HCT116 (cell line): ENCODE results near the gene CAPN13. TPM values are rescaled to one million over a fixed set of nuclear protein-coding genes. Genes with fewer than 3 reads are reported as not detected.

Experiments
- ATAC-seq: fragments of 200-7000 bp; cut with Tn5 transposase; 2 replicates; pipeline ENCODE4 v1.9.1; 2020; ENCODE audit warnings: mild to moderate bottlenecking, moderate library complexity
- BruUV-seq: library from RNA; stranded (reverse); fragments of 400-500 nt; replicated peaks from 2 replicates; lab custom pipeline; 2021; lab: Mats Ljungman, UMichigan
- CTCF ChIA-PET: fragments of 300-600 bp; sonication (Branson Sonifier 250); formaldehyde crosslinking; loops from one replicate; lab custom pipeline; 2021; ENCODE audit warnings: antibody characterized with exemption; lab: Charles Lee
- POLR2A ChIA-PET: fragments of 300-600, 350-600 bp; sonication (Branson Sonifier 250); formaldehyde crosslinking; loops from one replicate; lab custom pipeline; 2021; ENCODE audit warnings: antibody characterized with exemption; lab: Charles Lee
- RAD21 ChIA-PET, 2 experiments: fragments of 300-600 bp; sonication (Branson Sonifier 250); formaldehyde crosslinking; loops; one replicate each; lab custom pipeline; 2023; ENCODE audit warnings: low total read pairs in 2 of 2; ENCODE audit not compliant: uncharacterized antibody in 2 of 2, unreplicated experiment in 2 of 2, low non-redundant PET in 1 of 2; lab: Charles Lee
- DNase-seq: peaks from one replicate; pipeline ENCODE4 v3.0.0-alpha.2; 2010; ENCODE audit warnings: low read depth, low spot score
- H2AFZ ChIP-seq: fragments of 200-600 bp; shearing (Covaris generic), sonication (generic); 2 replicates; pipeline ENCODE4 v1.6.1; 2017; ENCODE audit warnings: low read depth, mixed run types, mixed read lengths, antibody characterized with exemption, low read length; ENCODE audit not compliant: poor library complexity, severe bottlenecking
- H3K27ac ChIP-seq: 2 replicates; pipeline ENCODE4 v1.5.1; 2012; ENCODE audit warnings: low read depth, low read length
- H3K27me3 ChIP-seq: fragments of 200-600 bp; sonication (generic); 2 replicates; pipeline ENCODE4 v1.6.1; 2016; ENCODE audit warnings: mixed run types, low read length, mixed read lengths; ENCODE audit not compliant: insufficient read depth
- H3K36me3 ChIP-seq, 2 experiments: fragments of 200-500 bp in 1 of 2; fragments of 200-600 bp in 1 of 2; sonication (Bioruptor generic) in 1 of 2; sonication (generic) in 1 of 2; 2 replicates each; pipeline versions ENCODE4 v1.5.1 to v1.6.1; 2014 to 2016; ENCODE audit warnings: low read length in 2 of 2, inconsistent platforms in 1 of 2, mixed read lengths in 1 of 2, mixed run types in 1 of 2; ENCODE audit not compliant: insufficient read depth in 2 of 2, control insufficient read depth in 1 of 2
- H3K4me1 ChIP-seq, 2 experiments: fragments of 200-600 bp in 1 of 2; sonication (generic) in 1 of 2; 2 replicates each; pipeline versions ENCODE4 v1.5.1 to v1.6.1; 2012 to 2017; ENCODE audit warnings: low read length in 2 of 2, inconsistent platforms in 1 of 2, mild to moderate bottlenecking in 1 of 2, mixed read lengths in 1 of 2, mixed run types in 1 of 2, moderate library complexity in 1 of 2; ENCODE audit not compliant: insufficient read depth in 2 of 2, control insufficient read depth in 1 of 2
- H3K4me2 ChIP-seq: fragments of 200-600 bp; sonication (generic); 2 replicates; pipeline ENCODE4 v1.6.1; 2017; ENCODE audit warnings: mixed run types, low read length, mixed read lengths
- H3K4me3 ChIP-seq, 2 experiments: fragments of 200-600 bp in 1 of 2; sonication (generic) in 1 of 2; replicated peaks in 1 of 2; 2 replicates each; pipeline ENCODE4 v1.5.1; 2011 to 2016; ENCODE audit warnings: low read length in 2 of 2, control low read depth in 1 of 2, low read depth in 1 of 2, mild to moderate bottlenecking in 1 of 2, mixed read lengths in 1 of 2, mixed run types in 1 of 2
- H3K79me2 ChIP-seq: fragments of 200-600 bp; sonication (generic); 2 replicates; pipeline ENCODE4 v1.6.1; 2017; ENCODE audit warnings: mild to moderate bottlenecking, mixed run types, low read length, moderate library complexity, mixed read lengths; ENCODE audit not compliant: insufficient read depth
- H3K9ac ChIP-seq: fragments of 200-600 bp; sonication (generic); 2 replicates; pipeline ENCODE4 v1.6.1; 2016; ENCODE audit warnings: low read length, mixed read lengths
- H3K9me2 ChIP-seq: fragments of 200-600 bp; sonication (generic), shearing (Covaris generic); 2 replicates; pipeline ENCODE4 v1.6.1; 2017; ENCODE audit warnings: mixed run types, mild to moderate bottlenecking, moderate library complexity; ENCODE audit not compliant: insufficient read depth
- H3K9me3 ChIP-seq, 2 experiments: fragments of 200-500 bp in 1 of 2; fragments of 200-600 bp in 1 of 2; sonication (Bioruptor generic) in 1 of 2; sonication (generic) in 1 of 2; 2 replicates each; pipeline ENCODE4 v1.6.1; 2014 to 2017; ENCODE audit warnings: low read length in 2 of 2, mixed read lengths in 2 of 2, inconsistent platforms in 1 of 2, low read depth in 1 of 2, mild to moderate bottlenecking in 1 of 2, mixed run types in 1 of 2, moderate library complexity in 1 of 2; ENCODE audit not compliant: control insufficient read depth in 1 of 2, insufficient read depth in 1 of 2
- H4K20me1 ChIP-seq: fragments of 200-600 bp; sonication (generic), shearing (Covaris generic); 2 replicates; pipeline ENCODE4 v1.6.1; 2017; ENCODE audit warnings: mixed run types, mild to moderate bottlenecking, moderate library complexity; ENCODE audit not compliant: insufficient read depth
- CBX3 ChIP-seq: IDR thresholded peaks from 2 replicates; pipeline ENCODE4 v1.6.1; 2012; ENCODE audit warnings: low read depth
- EGR1 ChIP-seq: IDR thresholded peaks from 2 replicates; pipeline ENCODE4 v1.6.1; 2012; ENCODE audit warnings: low read depth
- ELF1 ChIP-seq: IDR thresholded peaks from 2 replicates; pipeline ENCODE4 v1.6.1; 2012; ENCODE audit warnings: low read depth, borderline replicate concordance
- EZH2 ChIP-seq: fragments of 200-600 bp; sonication (generic); IDR thresholded peaks from 2 replicates; pipeline ENCODE4 v1.6.1; 2017; ENCODE audit warnings: antibody characterized with exemption, mixed run types
- EZH2phosphoT487 ChIP-seq: fragments of 200-600 bp; IDR thresholded peaks from 2 replicates; pipeline ENCODE4 v1.6.1; 2018; ENCODE audit warnings: antibody characterized with exemption, borderline replicate concordance
- FOSL1 ChIP-seq: IDR thresholded peaks from 2 replicates; pipeline ENCODE4 v1.6.1; 2012; ENCODE audit warnings: low read depth
- JUND ChIP-seq: IDR thresholded peaks from 2 replicates; pipeline ENCODE4 v1.6.1; 2012
- MAX ChIP-seq: IDR thresholded peaks from 2 replicates; pipeline ENCODE4 v1.6.1; 2012
- POLR2AphosphoS5 ChIP-seq: IDR thresholded peaks from 2 replicates; pipeline ENCODE4 v1.6.1; 2011; ENCODE audit warnings: mild to moderate bottlenecking, low read depth, low read length, moderate library complexity
- RAD21 ChIP-seq: IDR thresholded peaks from 2 replicates; pipeline ENCODE4 v1.6.1; 2012; ENCODE audit warnings: low read depth, mild to moderate bottlenecking
- SIN3A ChIP-seq: IDR thresholded peaks from 2 replicates; pipeline ENCODE4 v1.6.1; 2012; ENCODE audit warnings: low read depth
- SP1 ChIP-seq: IDR thresholded peaks from 2 replicates; pipeline ENCODE4 v1.6.1; 2012; ENCODE audit warnings: low read depth
- TCF7L2 ChIP-seq: IDR thresholded peaks from 2 replicates; pipeline ENCODE4 v1.7.0; 2011; ENCODE audit warnings: borderline replicate concordance, inconsistent platforms; ENCODE audit not compliant: insufficient read depth, insufficient read length; ENCODE audit errors: extremely low read depth
- YY1 ChIP-seq: IDR thresholded peaks from 2 replicates; pipeline ENCODE4 v1.6.1; 2011; ENCODE audit warnings: low read length, low read depth, moderate library complexity, mild to moderate bottlenecking; ENCODE audit not compliant: insufficient replicate concordance; ENCODE audit errors: extremely low read depth
- ZFX ChIP-seq: fragments of 450-650 bp; IDR thresholded peaks from 2 replicates; pipeline ENCODE4 v1.6.1; 2017
- intact Hi-C: fragments of 100-400 bp; cut with micrococcal nuclease; formaldehyde crosslinking; loops from 2 replicates; pipeline ENCODE4 v1.10.0; 2022
- total RNA-seq: library from RNA; stranded (reverse); gene quantifications from one replicate; pipeline ENCODE4 v1.2.1, GENCODE V29; 2021; ENCODE audit not compliant: unreplicated experiment
- TF ChIP-seq, protein P1 (sequence below): IDR thresholded peaks from 2 replicates; pipeline ENCODE4 v1.6.1; 2012; ENCODE audit warnings: low read depth

The CAPN13 gene
- total RNA-seq, 1 experiment from 2014 or later: 0.25 TPM

DNA sequence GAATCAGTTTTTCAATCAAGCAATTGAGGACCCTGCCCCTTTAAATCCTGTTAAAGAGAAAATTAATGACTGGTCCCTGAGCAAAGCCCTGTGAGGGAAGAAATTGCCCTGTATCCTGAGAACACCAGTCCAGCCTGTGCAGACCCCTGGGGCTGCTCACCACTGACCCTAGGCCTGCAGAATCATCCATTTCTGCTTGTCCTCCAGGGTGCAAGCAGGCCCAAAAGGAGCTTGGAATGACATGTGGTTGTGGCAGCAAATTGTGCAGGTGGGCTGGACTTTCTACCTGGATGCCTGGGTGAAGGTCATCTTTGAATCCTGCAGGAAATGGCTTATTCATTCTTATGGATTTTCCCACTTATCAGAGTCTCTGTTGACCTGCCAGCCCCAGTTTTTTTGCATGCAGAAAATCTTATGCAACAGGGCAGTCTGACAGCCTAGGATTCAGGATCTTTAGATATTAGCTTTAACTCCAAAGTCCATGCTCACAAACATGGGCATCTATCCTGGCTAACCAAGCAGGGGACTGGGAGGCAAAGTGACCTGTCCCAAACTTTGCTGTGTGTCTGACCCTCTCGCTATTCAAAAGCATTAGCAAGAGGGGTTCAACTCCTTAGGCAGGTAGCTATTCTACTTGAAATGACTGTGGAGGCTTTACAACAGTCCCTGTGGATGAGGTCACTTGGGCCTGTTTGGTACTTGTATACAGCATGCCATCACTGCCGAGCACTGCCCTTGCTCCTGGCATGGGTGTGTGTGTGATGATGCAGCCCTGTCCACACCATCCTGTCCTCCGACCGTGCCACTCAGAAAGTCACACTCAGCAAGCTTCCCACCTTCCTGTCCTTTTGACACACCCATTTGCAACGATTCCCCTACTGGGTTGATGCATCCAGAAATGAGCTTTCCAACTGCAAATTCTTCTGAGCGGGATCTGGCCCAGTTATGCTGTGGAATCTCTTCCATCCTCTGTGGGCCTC, 85.3 kb downstream of the CAPN13 start:
- ChIA-PET POLR2A (no interaction called here), RAD21 (no interaction called here), CTCF (no interaction called here)
- no peak overlapping the region for H3K27ac ChIP-seq
- no peaks in the 10 kb centered on the region for H3K36me3 ChIP-seq
- ATAC-seq (no peak), DNase-seq (no peak)
- no peak overlapping the region for H2AFZ ChIP-seq
- no peak overlapping the region for H3K4me3 ChIP-seq
- no TSS peak for BruUV-seq
- no peaks in the 10 kb centered on the region for H3K79me2 ChIP-seq
- H3K9me2 ChIP-seq: no peaks in the 10 kb centered on the region
- H3K4me1 ChIP-seq: no peaks in the 10 kb centered on the region
- H4K20me1 ChIP-seq: no peaks in the 10 kb centered on the region
- H3K9me3 ChIP-seq: no peaks in the 10 kb centered on the region
- TF ChIP-seq EZH2 (no peak), CBX3 (no peak), MAX (no peak), SP1 (no peak), POLR2AphosphoS5 (no peak), TCF7L2 (no peak), JUND (no peak), RAD21 (no peak), FOSL1 (no peak), EGR1 (no peak), ELF1 (no peak), YY1 (no peak), ZFX (no peak), EZH2phosphoT487 (no peak), SIN3A (no peak)
- TF ChIP-seq, protein P1, sequence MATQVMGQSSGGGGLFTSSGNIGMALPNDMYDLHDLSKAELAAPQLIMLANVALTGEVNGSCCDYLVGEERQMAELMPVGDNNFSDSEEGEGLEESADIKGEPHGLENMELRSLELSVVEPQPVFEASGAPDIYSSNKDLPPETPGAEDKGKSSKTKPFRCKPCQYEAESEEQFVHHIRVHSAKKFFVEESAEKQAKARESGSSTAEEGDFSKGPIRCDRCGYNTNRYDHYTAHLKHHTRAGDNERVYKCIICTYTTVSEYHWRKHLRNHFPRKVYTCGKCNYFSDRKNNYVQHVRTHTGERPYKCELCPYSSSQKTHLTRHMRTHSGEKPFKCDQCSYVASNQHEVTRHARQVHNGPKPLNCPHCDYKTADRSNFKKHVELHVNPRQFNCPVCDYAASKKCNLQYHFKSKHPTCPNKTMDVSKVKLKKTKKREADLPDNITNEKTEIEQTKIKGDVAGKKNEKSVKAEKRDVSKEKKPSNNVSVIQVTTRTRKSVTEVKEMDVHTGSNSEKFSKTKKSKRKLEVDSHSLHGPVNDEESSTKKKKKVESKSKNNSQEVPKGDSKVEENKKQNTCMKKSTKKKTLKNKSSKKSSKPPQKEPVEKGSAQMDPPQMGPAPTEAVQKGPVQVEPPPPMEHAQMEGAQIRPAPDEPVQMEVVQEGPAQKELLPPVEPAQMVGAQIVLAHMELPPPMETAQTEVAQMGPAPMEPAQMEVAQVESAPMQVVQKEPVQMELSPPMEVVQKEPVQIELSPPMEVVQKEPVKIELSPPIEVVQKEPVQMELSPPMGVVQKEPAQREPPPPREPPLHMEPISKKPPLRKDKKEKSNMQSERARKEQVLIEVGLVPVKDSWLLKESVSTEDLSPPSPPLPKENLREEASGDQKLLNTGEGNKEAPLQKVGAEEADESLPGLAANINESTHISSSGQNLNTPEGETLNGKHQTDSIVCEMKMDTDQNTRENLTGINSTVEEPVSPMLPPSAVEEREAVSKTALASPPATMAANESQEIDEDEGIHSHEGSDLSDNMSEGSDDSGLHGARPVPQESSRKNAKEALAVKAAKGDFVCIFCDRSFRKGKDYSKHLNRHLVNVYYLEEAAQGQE: no peak
- H3K9ac ChIP-seq: no peak overlapping the region
- intact Hi-C loops: no loop called here
- H3K27me3 ChIP-seq: peaks cover 34% of the 10 kb centered on the region
- H3K4me2 ChIP-seq: no peak overlapping the region
